ENCODE measurements around the gene ZNF236.

ZNF236 gene

GRCh38 chr18:76894566-76895346, 72.4 kb downstream of the ZNF236 start:
- TF ChIP-seq EP300 (IDR thresholded peaks at IDR 0.05; ENCODE audit: borderline replicate concordance) (no peak), TEAD4 (IDR thresholded peaks at IDR 0.05) (no peak), NFIC (IDR thresholded peaks at IDR 0.05) (no peak), CREB1 (IDR thresholded peaks at IDR 0.05; ENCODE audit: low read depth) (no peak), YY1 (IDR thresholded peaks at IDR 0.05; ENCODE audit: low read depth) (no peak), RAD21 (IDR thresholded peaks at IDR 0.05; ENCODE audit: low read depth) (no peak), TCF12 (IDR thresholded peaks at IDR 0.05; ENCODE audit: low read depth) (no peak), MAX (IDR thresholded peaks at IDR 0.05) (no peak)

GRCh38 chr18:76895498-76895897, 73.1 kb downstream of the ZNF236 start:
- TF ChIP-seq ZBTB7A (IDR thresholded peaks at IDR 0.05; ENCODE audit: low read depth) (no peak), TAF1 (IDR thresholded peaks at IDR 0.05; ENCODE audit: low read depth) (no peak), RAD21 (IDR thresholded peaks at IDR 0.05; ENCODE audit: low read depth) (no peak), TEAD4 (IDR thresholded peaks at IDR 0.05) (no peak), MAX (IDR thresholded peaks at IDR 0.05) (no peak), REST (IDR thresholded peaks at IDR 0.05; ENCODE audit: low read depth) (no peak), EP300 (IDR thresholded peaks at IDR 0.05; ENCODE audit: borderline replicate concordance) (no peak), USF1 (IDR thresholded peaks at IDR 0.05) (no peak), FOXM1 (IDR thresholded peaks at IDR 0.05; ENCODE audit: borderline replicate concordance, low read depth) (no peak), TCF12 (IDR thresholded peaks at IDR 0.05; ENCODE audit: low read depth) (no peak), CREB1 (IDR thresholded peaks at IDR 0.05; ENCODE audit: low read depth) (no peak), CEBPB (IDR thresholded peaks at IDR 0.05) (no peak), NFIC (IDR thresholded peaks at IDR 0.05) (no peak), YY1 (IDR thresholded peaks at IDR 0.05; ENCODE audit: low read depth) (no peak), EGR1 (IDR thresholded peaks at IDR 0.05) (no peak)

GRCh38 chr18:76896677-76897076, 74.3 kb downstream of the ZNF236 start:
- TF ChIP-seq NFIC (IDR thresholded peaks at IDR 0.05) (no peak), REST (IDR thresholded peaks at IDR 0.05; ENCODE audit: low read depth) (no peak), TCF12 (IDR thresholded peaks at IDR 0.05; ENCODE audit: low read depth) (no peak), EGR1 (IDR thresholded peaks at IDR 0.05) (no peak), RAD21 (IDR thresholded peaks at IDR 0.05; ENCODE audit: low read depth) (no peak), MAX (IDR thresholded peaks at IDR 0.05) (no peak), TEAD4 (IDR thresholded peaks at IDR 0.05) (no peak), TAF1 (IDR thresholded peaks at IDR 0.05; ENCODE audit: low read depth) (no peak), USF1 (IDR thresholded peaks at IDR 0.05) (no peak), EP300 (IDR thresholded peaks at IDR 0.05; ENCODE audit: borderline replicate concordance) (no peak), CEBPB (IDR thresholded peaks at IDR 0.05) (no peak), CREB1 (IDR thresholded peaks at IDR 0.05; ENCODE audit: low read depth) (no peak), FOXM1 (IDR thresholded peaks at IDR 0.05; ENCODE audit: borderline replicate concordance, low read depth) (no peak), ZBTB7A (IDR thresholded peaks at IDR 0.05; ENCODE audit: low read depth) (no peak), YY1 (IDR thresholded peaks at IDR 0.05; ENCODE audit: low read depth) (no peak)

- TF ChIP-seq YY1 (IDR thresholded peaks at IDR 0.05; ENCODE audit: low read depth) (no peak), CREB1 (IDR thresholded peaks at IDR 0.05; ENCODE audit: low read depth) (no peak), FOXM1 (IDR thresholded peaks at IDR 0.05; ENCODE audit: borderline replicate concordance, low read depth) (no peak), TCF12 (IDR thresholded peaks at IDR 0.05; ENCODE audit: low read depth) (no peak)
Measured at GRCh38 chr18:76897257-76897656, 74.9 kb downstream of the ZNF236 start.

- no peak for TF ChIP-seq REST (IDR thresholded peaks at IDR 0.05; ENCODE audit: low read depth)
- TF ChIP-seq TAF1 (IDR thresholded peaks at IDR 0.05; ENCODE audit: low read depth): no peak
- TF ChIP-seq CREB1 (IDR thresholded peaks at IDR 0.05; ENCODE audit: low read depth): no peak
- no peak for TF ChIP-seq NFIC (IDR thresholded peaks at IDR 0.05)
- TF ChIP-seq TCF12 (IDR thresholded peaks at IDR 0.05; ENCODE audit: low read depth): no peak
- no peak for TF ChIP-seq EP300 (IDR thresholded peaks at IDR 0.05; ENCODE audit: borderline replicate concordance)
- TF ChIP-seq YY1 (IDR thresholded peaks at IDR 0.05; ENCODE audit: low read depth): no peak
- TF ChIP-seq EGR1 (IDR thresholded peaks at IDR 0.05): no peak
- TF ChIP-seq ZBTB7A (IDR thresholded peaks at IDR 0.05; ENCODE audit: low read depth): no peak
- TF ChIP-seq USF1 (IDR thresholded peaks at IDR 0.05): no peak
- no peak for TF ChIP-seq FOXM1 (IDR thresholded peaks at IDR 0.05; ENCODE audit: borderline replicate concordance, low read depth)
- no peak for TF ChIP-seq RAD21 (IDR thresholded peaks at IDR 0.05; ENCODE audit: low read depth)
- no peak for TF ChIP-seq TEAD4 (IDR thresholded peaks at IDR 0.05)
- TF ChIP-seq MAX (IDR thresholded peaks at IDR 0.05): no peak
- TF ChIP-seq CEBPB (IDR thresholded peaks at IDR 0.05): no peak
Measured at GRCh38 chr18:76903386-76903785, 81.0 kb downstream of the ZNF236 start.

All from Ishikawa (cell line).